ENCODE data around the gene COL5A1.
"Not testable (repeated sequence)": the region's sequence is repeated elsewhere in the genome, so short reads cannot be mapped to it uniquely, and the experiment has no call there.

The COL5A1 gene

GRCh38 chr9:134679616-134680392 is 38.2 kb downstream of the COL5A1 start:
- no peak for DNase-seq

GRCh38 chr9:134680393-134681060 is 38.9 kb downstream of the COL5A1 start:
- DNase-seq, result no peak

GRCh38 chr9:134681061-134681661 is 39.6 kb downstream of the COL5A1 start:
- no peak for DNase-seq

GRCh38 chr9:134682026-134682425 is 40.4 kb downstream of the COL5A1 start:
- no peak for DNase-seq

- no peak for DNase-seq
Measured at GRCh38 chr9:134682651-134683364, 41.2 kb downstream of the COL5A1 start.

- no peak for DNase-seq
Measured at GRCh38 chr9:134683714-134684374, 42.2 kb downstream of the COL5A1 start.

GRCh38 chr9:134684375-134684723 is 42.7 kb downstream of the COL5A1 start:
- DNase-seq, result no peak

GRCh38 chr9:134684941-134685340 is 43.3 kb downstream of the COL5A1 start:
- DNase-seq, result not testable (repeated sequence)

- no peak for DNase-seq
Measured at GRCh38 chr9:134685784-134686183, 44.2 kb downstream of the COL5A1 start.

GRCh38 chr9:134686896-134687295 is 45.3 kb downstream of the COL5A1 start:
- no peak for DNase-seq

- no peak for DNase-seq
Measured at GRCh38 chr9:134687556-134687955, 46.0 kb downstream of the COL5A1 start.

- DNase-seq, result no peak
Measured at GRCh38 chr9:134688231-134688630, 46.6 kb downstream of the COL5A1 start.

- no peak for DNase-seq
Measured at GRCh38 chr9:134688661-134689320, 47.2 kb downstream of the COL5A1 start.

GRCh38 chr9:134689321-134690181 is 47.9 kb downstream of the COL5A1 start:
- DNase-seq, result no peak

GRCh38 chr9:134690301-134690751 is 48.7 kb downstream of the COL5A1 start:
- no peak for DNase-seq

- no peak for DNase-seq
Measured at GRCh38 chr9:134690946-134691694, 49.5 kb downstream of the COL5A1 start.

- DNase-seq, result no peak
Measured at GRCh38 chr9:134691695-134692572, 50.3 kb downstream of the COL5A1 start.

GRCh38 chr9:134692573-134692860 is 50.9 kb downstream of the COL5A1 start:
- no peak for DNase-seq

GRCh38 chr9:134693011-134693410 is 51.4 kb downstream of the COL5A1 start:
- no peak for DNase-seq

All from activated gamma-delta T cell (primary cell).